H1 (cell line): ENCODE measurements around the gene LRRC63. TPM values are rescaled to one million over a fixed set of nuclear protein-coding genes. Genes with fewer than 3 reads are reported as not detected.

ENCODE experiments used
- ASH2L ChIP-seq: fragments of 200-600, 300-600 bp; sonication (generic); IDR thresholded peaks from one replicate; pipeline ENCODE4 v1.7.1; 2017; ENCODE audit warnings: low read length
- BCL11A ChIP-seq, 2 experiments: IDR thresholded peaks; one replicate each; pipeline ENCODE4 v1.6.1; 2011; ENCODE audit warnings: low read depth in 2 of 2, low read length in 2 of 2, mild to moderate bottlenecking in 2 of 2
- CREB1 ChIP-seq: IDR thresholded peaks from 2 replicates; pipeline ENCODE4 v1.6.1; 2012; ENCODE audit warnings: inconsistent platforms
- SIX5 ChIP-seq: IDR thresholded peaks from 2 replicates; pipeline ENCODE4 v1.6.1; 2011; ENCODE audit warnings: mild to moderate bottlenecking, low read depth, low read length
- SRF ChIP-seq: IDR thresholded peaks from 2 replicates; pipeline ENCODE4 v1.6.1; 2011; ENCODE audit warnings: mild to moderate bottlenecking, low read depth, low read length, moderate library complexity
- polyA plus RNA-seq, 7 experiments: library from polyadenylated mRNA; depleted of rRNA in 3 of 7; stranded (reverse) in 5 of 7; unstranded in 2 of 7; fragments of >200 nt in 5 of 7; fragments of 200-250 nt in 2 of 7; gene quantifications; 1 replicate in 5 of 7; 2 replicates in 1 of 7; 4 replicates in 1 of 7; pipeline versions ENCODE4 v1.2.1 to v1.2.3, GENCODE V29; 2011 to 2013; ENCODE audit warnings: missing spikeins in 2 of 7, mixed read lengths in 2 of 7
- total RNA-seq: library from RNA; stranded (reverse); fragmentation: NEBNext Ultra II Directional; extraction: Animal tissue kit (Norgen Biotek cat#: 25700); gene quantifications from 2 replicates; pipeline ENCODE4 v1.2.1, GENCODE V29; 2021
- TF ChIP-seq, protein P1 (sequence below): fragments of 300-600 bp; sonication (generic); IDR thresholded peaks from 2 replicates; pipeline ENCODE4 v1.7.1; 2012; ENCODE audit warnings: low read length, moderate library complexity, mild to moderate bottlenecking, inconsistent platforms; ENCODE audit not compliant: insufficient replicate concordance

Gene LRRC63
- total and polyA plus RNA-seq, 2 of the 8 experiments (the other 6 are each of a cell fraction or from before 2014, with no cell fraction given), result not detected

DNA sequence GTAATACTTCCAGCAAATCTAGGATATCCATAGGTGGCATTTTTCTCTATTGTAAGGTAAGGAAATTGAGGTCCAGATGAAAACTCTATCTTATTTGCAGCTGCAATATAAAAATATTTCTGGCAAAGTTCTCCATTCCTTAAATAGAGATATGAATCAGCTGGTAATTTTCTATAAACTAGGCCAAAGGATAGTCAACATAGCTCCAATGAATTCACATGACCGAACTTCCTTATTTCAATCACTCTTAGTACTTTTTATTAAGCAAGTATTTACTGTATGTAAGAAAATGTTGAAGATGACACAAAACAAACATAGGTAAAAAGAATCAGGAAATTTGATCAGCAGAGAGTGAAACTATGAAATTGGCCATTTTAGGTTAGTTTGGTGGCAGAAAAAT is 16.7 kb upstream of the LRRC63 start (continued):
- TF ChIP-seq, protein P1, sequence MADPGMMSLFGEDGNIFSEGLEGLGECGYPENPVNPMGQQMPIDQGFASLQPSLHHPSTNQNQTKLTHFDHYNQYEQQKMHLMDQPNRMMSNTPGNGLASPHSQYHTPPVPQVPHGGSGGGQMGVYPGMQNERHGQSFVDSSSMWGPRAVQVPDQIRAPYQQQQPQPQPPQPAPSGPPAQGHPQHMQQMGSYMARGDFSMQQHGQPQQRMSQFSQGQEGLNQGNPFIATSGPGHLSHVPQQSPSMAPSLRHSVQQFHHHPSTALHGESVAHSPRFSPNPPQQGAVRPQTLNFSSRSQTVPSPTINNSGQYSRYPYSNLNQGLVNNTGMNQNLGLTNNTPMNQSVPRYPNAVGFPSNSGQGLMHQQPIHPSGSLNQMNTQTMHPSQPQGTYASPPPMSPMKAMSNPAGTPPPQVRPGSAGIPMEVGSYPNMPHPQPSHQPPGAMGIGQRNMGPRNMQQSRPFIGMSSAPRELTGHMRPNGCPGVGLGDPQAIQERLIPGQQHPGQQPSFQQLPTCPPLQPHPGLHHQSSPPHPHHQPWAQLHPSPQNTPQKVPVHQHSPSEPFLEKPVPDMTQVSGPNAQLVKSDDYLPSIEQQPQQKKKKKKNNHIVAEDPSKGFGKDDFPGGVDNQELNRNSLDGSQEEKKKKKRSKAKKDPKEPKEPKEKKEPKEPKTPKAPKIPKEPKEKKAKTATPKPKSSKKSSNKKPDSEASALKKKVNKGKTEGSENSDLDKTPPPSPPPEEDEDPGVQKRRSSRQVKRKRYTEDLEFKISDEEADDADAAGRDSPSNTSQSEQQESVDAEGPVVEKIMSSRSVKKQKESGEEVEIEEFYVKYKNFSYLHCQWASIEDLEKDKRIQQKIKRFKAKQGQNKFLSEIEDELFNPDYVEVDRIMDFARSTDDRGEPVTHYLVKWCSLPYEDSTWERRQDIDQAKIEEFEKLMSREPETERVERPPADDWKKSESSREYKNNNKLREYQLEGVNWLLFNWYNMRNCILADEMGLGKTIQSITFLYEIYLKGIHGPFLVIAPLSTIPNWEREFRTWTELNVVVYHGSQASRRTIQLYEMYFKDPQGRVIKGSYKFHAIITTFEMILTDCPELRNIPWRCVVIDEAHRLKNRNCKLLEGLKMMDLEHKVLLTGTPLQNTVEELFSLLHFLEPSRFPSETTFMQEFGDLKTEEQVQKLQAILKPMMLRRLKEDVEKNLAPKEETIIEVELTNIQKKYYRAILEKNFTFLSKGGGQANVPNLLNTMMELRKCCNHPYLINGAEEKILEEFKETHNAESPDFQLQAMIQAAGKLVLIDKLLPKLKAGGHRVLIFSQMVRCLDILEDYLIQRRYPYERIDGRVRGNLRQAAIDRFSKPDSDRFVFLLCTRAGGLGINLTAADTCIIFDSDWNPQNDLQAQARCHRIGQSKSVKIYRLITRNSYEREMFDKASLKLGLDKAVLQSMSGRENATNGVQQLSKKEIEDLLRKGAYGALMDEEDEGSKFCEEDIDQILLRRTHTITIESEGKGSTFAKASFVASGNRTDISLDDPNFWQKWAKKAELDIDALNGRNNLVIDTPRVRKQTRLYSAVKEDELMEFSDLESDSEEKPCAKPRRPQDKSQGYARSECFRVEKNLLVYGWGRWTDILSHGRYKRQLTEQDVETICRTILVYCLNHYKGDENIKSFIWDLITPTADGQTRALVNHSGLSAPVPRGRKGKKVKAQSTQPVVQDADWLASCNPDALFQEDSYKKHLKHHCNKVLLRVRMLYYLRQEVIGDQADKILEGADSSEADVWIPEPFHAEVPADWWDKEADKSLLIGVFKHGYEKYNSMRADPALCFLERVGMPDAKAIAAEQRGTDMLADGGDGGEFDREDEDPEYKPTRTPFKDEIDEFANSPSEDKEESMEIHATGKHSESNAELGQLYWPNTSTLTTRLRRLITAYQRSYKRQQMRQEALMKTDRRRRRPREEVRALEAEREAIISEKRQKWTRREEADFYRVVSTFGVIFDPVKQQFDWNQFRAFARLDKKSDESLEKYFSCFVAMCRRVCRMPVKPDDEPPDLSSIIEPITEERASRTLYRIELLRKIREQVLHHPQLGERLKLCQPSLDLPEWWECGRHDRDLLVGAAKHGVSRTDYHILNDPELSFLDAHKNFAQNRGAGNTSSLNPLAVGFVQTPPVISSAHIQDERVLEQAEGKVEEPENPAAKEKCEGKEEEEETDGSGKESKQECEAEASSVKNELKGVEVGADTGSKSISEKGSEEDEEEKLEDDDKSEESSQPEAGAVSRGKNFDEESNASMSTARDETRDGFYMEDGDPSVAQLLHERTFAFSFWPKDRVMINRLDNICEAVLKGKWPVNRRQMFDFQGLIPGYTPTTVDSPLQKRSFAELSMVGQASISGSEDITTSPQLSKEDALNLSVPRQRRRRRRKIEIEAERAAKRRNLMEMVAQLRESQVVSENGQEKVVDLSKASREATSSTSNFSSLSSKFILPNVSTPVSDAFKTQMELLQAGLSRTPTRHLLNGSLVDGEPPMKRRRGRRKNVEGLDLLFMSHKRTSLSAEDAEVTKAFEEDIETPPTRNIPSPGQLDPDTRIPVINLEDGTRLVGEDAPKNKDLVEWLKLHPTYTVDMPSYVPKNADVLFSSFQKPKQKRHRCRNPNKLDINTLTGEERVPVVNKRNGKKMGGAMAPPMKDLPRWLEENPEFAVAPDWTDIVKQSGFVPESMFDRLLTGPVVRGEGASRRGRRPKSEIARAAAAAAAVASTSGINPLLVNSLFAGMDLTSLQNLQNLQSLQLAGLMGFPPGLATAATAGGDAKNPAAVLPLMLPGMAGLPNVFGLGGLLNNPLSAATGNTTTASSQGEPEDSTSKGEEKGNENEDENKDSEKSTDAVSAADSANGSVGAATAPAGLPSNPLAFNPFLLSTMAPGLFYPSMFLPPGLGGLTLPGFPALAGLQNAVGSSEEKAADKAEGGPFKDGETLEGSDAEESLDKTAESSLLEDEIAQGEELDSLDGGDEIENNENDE, result no peak
- TF ChIP-seq BCL11A (IDR thresholded peaks at IDR 0.05; ENCODE audit: low read depth in 2 of 2, low read length in 2 of 2) (no peak), SIX5 (no peak), CREB1 (no peak), SRF (no peak), ASH2L (no peak)
